Endothelial cell of umbilical vein (primary cell): ENCODE data around the gene MALAT1. TPM values are rescaled to one million over a fixed set of nuclear protein-coding genes. Genes with fewer than 3 reads are reported as not detected.

Experiments used
- BruUV-seq: library from RNA; stranded (reverse); fragments of 400-500 nt; replicated peaks from 2 replicates; lab custom pipeline; 2021; lab: Mats Ljungman, UMichigan
- CTCF ChIA-PET: fragments of 300-600, 350-600 bp; sonication (Branson Sonifier 250); formaldehyde crosslinking; loops from one replicate; lab custom pipeline; 2021; ENCODE audit warnings: antibody characterized with exemption, inconsistent platforms; lab: Charles Lee
- POLR2A ChIA-PET: fragments of 300-600, 350-600 bp; sonication (Branson Sonifier 250); formaldehyde crosslinking; loops from one replicate; lab custom pipeline; 2021; ENCODE audit warnings: antibody characterized with exemption, inconsistent platforms; lab: Charles Lee
- DNase-seq: peaks from one replicate; pipeline ENCODE4 v3.0.0-alpha.2; 2011; ENCODE audit warnings: low read depth, low spot score
- FAIRE-seq: peaks from 2 replicates; lab custom pipeline; 2011; peaks lifted over from hg19 to GRCh38; lab: Jason Lieb, UNC
- H2AFZ ChIP-seq: 2 replicates; pipeline ENCODE4 v1.6.0; 2012; ENCODE audit warnings: low read depth, low read length, control low read depth, inconsistent platforms
- H3K27ac ChIP-seq: 2 replicates; pipeline ENCODE4 v1.5.1; 2011; ENCODE audit warnings: low read depth, mild to moderate bottlenecking, control low read depth, low read length, moderate library complexity; ENCODE audit not compliant: insufficient read depth
- H3K27me3 ChIP-seq, 2 experiments: 2 replicates each; pipeline versions ENCODE4 v1.6.0 to v1.6.1; 2011; ENCODE audit warnings: low read length in 2 of 2, mixed read lengths in 1 of 2; ENCODE audit not compliant: control insufficient read depth in 2 of 2, insufficient read depth in 2 of 2
- H3K36me3 ChIP-seq, 2 experiments: 2 replicates in 1 of 2; 3 replicates in 1 of 2; pipeline ENCODE4 v1.5.1; 2011; ENCODE audit warnings: low read length in 2 of 2, mild to moderate bottlenecking in 1 of 2, moderate library complexity in 1 of 2; ENCODE audit not compliant: control insufficient read depth in 2 of 2, insufficient read depth in 2 of 2; ENCODE audit errors: extremely low read depth in 1 of 2
- H3K4me1 ChIP-seq: 3 replicates; pipeline ENCODE4 v1.5.1; 2011; ENCODE audit warnings: mild to moderate bottlenecking, low read length; ENCODE audit not compliant: control insufficient read depth, insufficient read depth; ENCODE audit errors: extremely low read depth
- H3K4me2 ChIP-seq: 2 replicates; pipeline ENCODE4 v1.6.1; 2011; ENCODE audit warnings: low read length, control low read depth, mixed read lengths; ENCODE audit not compliant: insufficient read depth
- H3K4me3 ChIP-seq, 3 experiments: fragments of 200-600 bp in 1 of 3; sonication (generic), shearing (Covaris generic) in 1 of 3; replicated peaks in 1 of 3; 2 replicates each; pipeline ENCODE4 v1.5.1; 2011 to 2016; ENCODE audit warnings: control low read depth in 3 of 3, low read length in 3 of 3, mild to moderate bottlenecking in 2 of 3, inconsistent platforms in 1 of 3, low read depth in 1 of 3, moderate library complexity in 1 of 3; ENCODE audit not compliant: insufficient read depth in 1 of 3
- H3K79me2 ChIP-seq: 2 replicates; pipeline ENCODE4 v1.6.0; 2012; ENCODE audit warnings: low read length, inconsistent platforms; ENCODE audit not compliant: control insufficient read depth, insufficient read depth
- H3K9ac ChIP-seq: replicated peaks from 2 replicates; pipeline ENCODE3; 2011; ENCODE audit warnings: low read length, control low read depth; ENCODE audit not compliant: insufficient read depth; ENCODE audit errors: extremely low read depth
- H3K9me1 ChIP-seq: replicated peaks from 3 replicates; pipeline ENCODE4 v1.6.0; 2011; ENCODE audit warnings: mild to moderate bottlenecking, low read length; ENCODE audit not compliant: control insufficient read depth, insufficient read depth; ENCODE audit errors: extremely low read depth
- H3K9me3 ChIP-seq: replicated peaks from 2 replicates; pipeline ENCODE4 v1.5.1; 2012; ENCODE audit warnings: low read length, inconsistent platforms; ENCODE audit not compliant: control insufficient read depth, insufficient read depth
- H4K20me1 ChIP-seq: replicated peaks from 2 replicates; pipeline ENCODE3; 2011; ENCODE audit warnings: mild to moderate bottlenecking, low read length; ENCODE audit not compliant: control insufficient read depth, insufficient read depth; ENCODE audit errors: extremely low read depth
- EZH2 ChIP-seq: IDR thresholded peaks from 2 replicates; pipeline ENCODE4 v1.6.1; 2012; ENCODE audit warnings: borderline replicate concordance, low read depth, mild to moderate bottlenecking, moderate library complexity, low read length, inconsistent platforms; ENCODE audit not compliant: severe bottlenecking
- FOS ChIP-seq: IDR thresholded peaks from 2 replicates; pipeline ENCODE4 v1.6.1; 2011; ENCODE audit warnings: mild to moderate bottlenecking, low read length, moderate library complexity, borderline replicate concordance; ENCODE audit not compliant: insufficient read depth
- JUN ChIP-seq: IDR thresholded peaks from 2 replicates; pipeline ENCODE4 v1.6.1; 2011; ENCODE audit warnings: borderline replicate concordance, low read depth; ENCODE audit not compliant: insufficient read length, insufficient read depth
- POLR2A ChIP-seq: IDR thresholded peaks from 2 replicates; pipeline ENCODE4 v1.6.1; 2012; ENCODE audit warnings: low read depth, mild to moderate bottlenecking, control low read depth, low read length
- POLR2AphosphoS5 ChIP-seq: IDR thresholded peaks from 2 replicates; pipeline ENCODE4 v1.6.1; 2012; ENCODE audit warnings: low read depth, mild to moderate bottlenecking, control low read depth, low read length, moderate library complexity; ENCODE audit not compliant: insufficient read depth
- dilution Hi-C: fragments of 300-500 bp; cut with MboI; formaldehyde crosslinking; loops from one replicate; pipeline ENCODE4 v1.15.0; 2019; ENCODE audit warnings: low sequenced_read_pairs; ENCODE audit not compliant: extremely low pct_ligation_motif_present
- intact Hi-C: fragments of 100-400 bp; cut with micrococcal nuclease; formaldehyde crosslinking; loops from one replicate; pipeline ENCODE4 v1.10.0; 2022
- polyA plus RNA-seq, 4 experiments: library from polyadenylated mRNA; depleted of rRNA in 3 of 4; stranded (reverse) in 3 of 4; unstranded in 1 of 4; fragments of >200 nt; gene quantifications; 2 replicates each; pipeline versions ENCODE4 v1.2.1 to v1.2.3, GENCODE V29; 2011 to 2012; ENCODE audit warnings: missing spikeins in 1 of 4
- total RNA-seq: library from RNA; stranded (reverse); gene quantifications from 2 replicates; pipeline ENCODE4 v1.2.3, GENCODE V29; 2021
- TF ChIP-seq, protein P1 (sequence below), 2 donors: IDR thresholded peaks; 1 replicate in 1 of 2; 2 replicates in 1 of 2; pipeline ENCODE4 v1.5.1; 2011; ENCODE audit warnings: low read length in 2 of 2, mild to moderate bottlenecking in 2 of 2, moderate library complexity in 2 of 2, control low read depth in 1 of 2, inconsistent platforms in 1 of 2, low read depth in 1 of 2; ENCODE audit not compliant: insufficient read depth in 1 of 2; ENCODE audit errors: extremely low read depth in 1 of 2
- TF ChIP-seq, protein P2 (sequence below): IDR thresholded peaks from 2 replicates; pipeline ENCODE4 v1.6.1; 2011; ENCODE audit not compliant: insufficient read depth, insufficient read length

MALAT1 gene
- total and polyA plus RNA-seq, 2 donors (not counting 3 experiments of a cell fraction or from before 2014, with no cell fraction given): 491 to 7,529 TPM

DNA sequence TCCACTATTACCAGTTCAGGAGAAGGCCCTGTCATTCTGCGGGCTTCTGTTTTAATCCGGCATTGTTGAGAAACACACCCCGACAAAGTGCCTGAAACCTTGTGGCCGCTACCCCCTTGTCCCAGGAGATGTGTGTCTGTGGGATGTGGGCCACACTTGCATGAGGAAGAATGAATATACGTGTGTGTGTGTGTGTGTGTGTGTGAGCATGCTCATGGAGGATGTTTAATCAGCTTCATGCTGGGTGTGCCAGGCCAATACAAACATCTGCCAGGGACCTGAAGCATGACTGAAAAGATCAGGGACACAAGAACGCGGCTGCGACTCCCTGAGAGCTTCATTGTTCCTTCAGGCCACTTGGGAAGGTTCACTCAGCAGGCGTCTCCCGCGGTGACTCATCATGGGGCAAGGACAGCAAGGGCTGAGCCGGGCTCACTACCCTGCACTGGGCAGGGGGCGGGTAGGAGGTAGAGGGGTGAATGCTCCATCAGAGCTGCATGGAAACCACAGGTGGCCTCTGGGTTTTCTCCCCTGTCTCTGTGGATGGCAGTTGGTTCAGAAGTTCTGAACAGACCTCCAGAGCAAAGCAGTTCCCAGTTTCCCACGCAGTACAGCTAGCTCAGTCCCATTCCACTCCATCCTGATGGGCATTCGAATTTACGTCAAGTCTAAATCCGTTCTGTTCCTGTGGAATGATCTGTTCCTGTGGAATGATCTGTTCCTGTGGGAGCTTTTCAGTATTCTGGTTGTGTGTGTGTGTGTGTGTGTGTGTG is 7.0 kb upstream of the MALAT1 start:
- FAIRE-seq (peak; percentile 90), DNase-seq (peak; percentile 89)
- H3K4me2 ChIP-seq: peak overlapping the region; percentile 11
- peaks cover 82% of the 10 kb centered on the region for H3K4me1 ChIP-seq
- H3K27me3 ChIP-seq: no peaks in the 10 kb centered on the region
- no peaks in the 10 kb centered on the region for H3K9me1 ChIP-seq
- H3K79me2 ChIP-seq: peaks cover 6% of the 10 kb centered on the region
- H3K9me3 ChIP-seq: no peaks in the 10 kb centered on the region
- peak overlapping the region; percentile 36 for H3K9ac ChIP-seq
- no TSS peak for BruUV-seq
- no peak overlapping the region for H3K4me3 ChIP-seq
- no peak overlapping the region for H2AFZ ChIP-seq
- peak overlapping the region; percentile 81 for H3K27ac ChIP-seq
- H3K36me3 ChIP-seq: no peaks in the 10 kb centered on the region
- CTCF ChIA-PET: interaction anchor here (0.9 to 13.9 kb wide), 7 partner anchors 10 to 75 kb away, joined by 3 to 247 read pairs (median 5); no protein-coding TSS in a partner anchor
- POLR2A ChIA-PET: interaction anchor here (0.6 to 9.4 kb wide), 10 partner anchors 10 to 110 kb away, joined by 3 to 204 read pairs (median 4); partner anchors contain the start of genes MALAT1 and NEAT1
- dilution Hi-C loops (no loop called here), intact Hi-C loops (loop anchor here (1.0 kb wide), 1 partner anchor 19 kb away; no protein-coding TSS in a partner anchor)
- TF ChIP-seq POLR2A (peak; percentile 23), JUN (peak; percentile 74), POLR2AphosphoS5 (peak; percentile 55), FOS (peak; percentile 84), EZH2 (no peak)
- TF ChIP-seq, protein P1, sequence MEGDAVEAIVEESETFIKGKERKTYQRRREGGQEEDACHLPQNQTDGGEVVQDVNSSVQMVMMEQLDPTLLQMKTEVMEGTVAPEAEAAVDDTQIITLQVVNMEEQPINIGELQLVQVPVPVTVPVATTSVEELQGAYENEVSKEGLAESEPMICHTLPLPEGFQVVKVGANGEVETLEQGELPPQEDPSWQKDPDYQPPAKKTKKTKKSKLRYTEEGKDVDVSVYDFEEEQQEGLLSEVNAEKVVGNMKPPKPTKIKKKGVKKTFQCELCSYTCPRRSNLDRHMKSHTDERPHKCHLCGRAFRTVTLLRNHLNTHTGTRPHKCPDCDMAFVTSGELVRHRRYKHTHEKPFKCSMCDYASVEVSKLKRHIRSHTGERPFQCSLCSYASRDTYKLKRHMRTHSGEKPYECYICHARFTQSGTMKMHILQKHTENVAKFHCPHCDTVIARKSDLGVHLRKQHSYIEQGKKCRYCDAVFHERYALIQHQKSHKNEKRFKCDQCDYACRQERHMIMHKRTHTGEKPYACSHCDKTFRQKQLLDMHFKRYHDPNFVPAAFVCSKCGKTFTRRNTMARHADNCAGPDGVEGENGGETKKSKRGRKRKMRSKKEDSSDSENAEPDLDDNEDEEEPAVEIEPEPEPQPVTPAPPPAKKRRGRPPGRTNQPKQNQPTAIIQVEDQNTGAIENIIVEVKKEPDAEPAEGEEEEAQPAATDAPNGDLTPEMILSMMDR (IDR thresholded peaks at IDR 0.05; ENCODE audit: extremely low read depth in 1 of 2, insufficient read depth in 1 of 2, low read depth in 1 of 2, low read length in 2 of 2): no peak
- TF ChIP-seq, protein P2, sequence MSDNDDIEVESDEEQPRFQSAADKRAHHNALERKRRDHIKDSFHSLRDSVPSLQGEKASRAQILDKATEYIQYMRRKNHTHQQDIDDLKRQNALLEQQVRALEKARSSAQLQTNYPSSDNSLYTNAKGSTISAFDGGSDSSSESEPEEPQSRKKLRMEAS: no peak
- H4K20me1 ChIP-seq: no peaks in the 10 kb centered on the region
